HepG2 (cell line): Measurements from ENCODE around the gene CTNND1. TPM values are rescaled to one million over a fixed set of nuclear protein-coding genes. Genes with fewer than 3 reads are reported as not detected.

Experiments used
- CCAR2 ChIP-seq: fragments of 200-400 bp; formaldehyde crosslinking; optimal IDR thresholded peaks from 2 replicates; pipeline ENCODE3; 2018; ENCODE audit warnings: low read depth, mild to moderate bottlenecking, low read length, moderate library complexity
- ELF3 ChIP-seq: IDR thresholded peaks from 2 replicates; pipeline ENCODE4 v1.6.1; 2016; ENCODE audit warnings: missing genetic modification reagents, missing compliant biosample characterization
- EP300 ChIP-seq, 3 experiments: sonication (generic) in 1 of 3; formaldehyde crosslinking in 1 of 3; IDR thresholded peaks; 2 replicates each; pipeline versions ENCODE4 v1.5.1 to v1.6.1; 2011 to 2020; ENCODE audit warnings: low read depth in 2 of 3, low read length in 2 of 3, borderline replicate concordance in 1 of 3, improper control_type of control experiment in 1 of 3, mild to moderate bottlenecking in 1 of 3, missing genetic modification reagents in 1 of 3, moderate library complexity in 1 of 3
- FOXO4 ChIP-seq: sonication (generic); formaldehyde crosslinking; conservative IDR thresholded peaks from 2 replicates; pipeline ENCODE4 v1.8.1; 2023; ENCODE audit warnings: missing genetic modification reagents
- GABPB1 ChIP-seq: IDR thresholded peaks from 2 replicates; pipeline ENCODE4 v1.6.1; 2016; ENCODE audit warnings: mild to moderate bottlenecking, missing genetic modification reagents, moderate library complexity, missing compliant biosample characterization
- KAT2B ChIP-seq: fragments of 150-350 bp; IDR thresholded peaks from 2 replicates; pipeline ENCODE4 v1.6.1; 2014; ENCODE audit warnings: low read depth, low read length, borderline replicate concordance
- PATZ1 ChIP-seq: sonication (generic); formaldehyde crosslinking; IDR thresholded peaks from 2 replicates; pipeline ENCODE4 v1.4.0; 2020; ENCODE audit warnings: missing genetic modification reagents
- PBX2 ChIP-seq: IDR thresholded peaks from 2 replicates; pipeline ENCODE4 v1.6.1; 2016; ENCODE audit warnings: control low read depth
- TBX3 ChIP-seq: fragments of 450-650 bp; IDR thresholded peaks from 2 replicates; pipeline ENCODE4 v1.6.1; 2017; ENCODE audit warnings: antibody characterized with exemption, mild to moderate bottlenecking, inconsistent platforms, borderline replicate concordance
- THAP8 ChIP-seq: sonication (generic); formaldehyde crosslinking; IDR thresholded peaks from 2 replicates; pipeline ENCODE4 v1.5.1; 2020; ENCODE audit warnings: missing genetic modification reagents, mild to moderate bottlenecking, borderline replicate concordance
- TIGD3 ChIP-seq: sonication (generic); formaldehyde crosslinking; IDR thresholded peaks from 2 replicates; pipeline ENCODE4 v1.5.1; 2020; ENCODE audit warnings: mild to moderate bottlenecking, missing genetic modification reagents, borderline replicate concordance
- ZBTB38 ChIP-seq: sonication (generic); formaldehyde crosslinking; IDR thresholded peaks from 2 replicates; pipeline ENCODE4 v1.5.1; 2020; ENCODE audit warnings: mild to moderate bottlenecking, missing genetic modification reagents
- ZKSCAN1 ChIP-seq: fragments of 150-350 bp; IDR thresholded peaks from 2 replicates; pipeline ENCODE4 v1.6.1; 2014; ENCODE audit warnings: low read length
- ZNF282 ChIP-seq: fragments of 450-650 bp; IDR thresholded peaks from 2 replicates; pipeline ENCODE4 v1.6.1; 2018; ENCODE audit not compliant: partially characterized antibody
- ZNF510 ChIP-seq: sonication (generic); formaldehyde crosslinking; IDR thresholded peaks from 2 replicates; pipeline ENCODE4 v1.4.0; 2020; ENCODE audit warnings: low read depth, mild to moderate bottlenecking, missing genetic modification reagents
- ZNF598 ChIP-seq: sonication (generic); formaldehyde crosslinking; IDR thresholded peaks from 2 replicates; pipeline ENCODE4 v1.5.1; 2020; ENCODE audit warnings: mild to moderate bottlenecking, missing genetic modification reagents, borderline replicate concordance
- ZNF614 ChIP-seq: IDR thresholded peaks from 2 replicates; pipeline ENCODE4 v1.6.1; 2018; ENCODE audit warnings: missing biosample characterization, missing genetic modification reagents, inconsistent platforms, borderline replicate concordance
- ZSCAN25 ChIP-seq: sonication (generic); formaldehyde crosslinking; IDR thresholded peaks from 2 replicates; pipeline ENCODE4 v1.8.0; 2022; ENCODE audit warnings: mild to moderate bottlenecking, missing genetic modification reagents
- ZXDC ChIP-seq: sonication (generic); formaldehyde crosslinking; IDR thresholded peaks from 2 replicates; pipeline ENCODE4 v1.5.0; 2020; ENCODE audit warnings: mild to moderate bottlenecking, missing genetic modification reagents
- polyA plus RNA-seq, 8 experiments: library from polyadenylated mRNA; depleted of rRNA in 3 of 8; stranded (reverse) in 7 of 8; unstranded in 1 of 8; fragments of >200 nt; fragmentation: Illumina TruSeq in 4 of 8; extraction: Trizol in 4 of 8; gene quantifications; 2 replicates each; pipeline versions ENCODE4 v1.2.1 to v1.2.3, GENCODE V29; 2011 to 2016; ENCODE audit warnings: low read depth in 4 of 8, missing spikeins in 1 of 8, mixed read lengths in 1 of 8; ENCODE audit not compliant: insufficient read depth in 1 of 8
- total RNA-seq, 5 experiments: library from RNA; depleted of rRNA; stranded (reverse); fragments of >200 nt; fragmentation: Illumina TruSeq; extraction: Trizol; gene quantifications; 2 replicates each; pipeline ENCODE4 v1.2.3, GENCODE V29; 2016; ENCODE audit warnings: low read depth in 1 of 5

The CTNND1 gene
- total and polyA plus RNA-seq, 2 of the 13 experiments (the other 11 are each of a cell fraction or from before 2014, with no cell fraction given) = 117 to 128 TPM

GRCh38 chr11:57800444-57801182 lies 39.0 kb downstream of the CTNND1 start (continued):
- TF ChIP-seq PATZ1 (CRISPR knock-in tag) (no peak), ELF3 (peak; percentile 98), ZNF598 (CRISPR knock-in tag) (no peak), ZXDC (CRISPR knock-in tag) (no peak), PBX2 (no peak), FOXO4 (CRISPR knock-in tag) (no peak), KAT2B (no peak), THAP8 (no peak), GABPB1 (CRISPR knock-in tag) (no peak; the same call in 1 of the 2 replicates), ZKSCAN1 (no peak), TBX3 (peak; percentile 78), ZNF510 (CRISPR knock-in tag) (no peak), EP300 (IDR thresholded peaks at IDR 0.05; ENCODE audit: low read depth in 2 of 2, low read length in 2 of 2) (peak in 1 of 2 experiments; percentile 88; a peak in 3 of 4 replicates), EP300 (CRISPR knock-in tag; IDR thresholded peaks at IDR 0.05; ENCODE audit: borderline replicate concordance) (peak; percentile 71; the same call in 1 of the 2 replicates), ZSCAN25 (CRISPR knock-in tag) (no peak), ZBTB38 (CRISPR knock-in tag) (no peak), ZNF614 (CRISPR knock-in tag) (peak; percentile 57), TIGD3 (CRISPR knock-in tag) (no peak), ZNF282 (no peak), CCAR2 (no peak)
